GM12878 (cell line): ENCODE data around the gene PCDHGA6. TPM values are rescaled to one million over a fixed set of nuclear protein-coding genes. Genes with fewer than 3 reads are reported as not detected.
"Not testable (repeated sequence)": the region's sequence is repeated elsewhere in the genome, so short reads cannot be mapped to it uniquely, and the experiment has no call there.

Source experiments
- ATAC-seq: fragments of 200-7000 bp; cut with Tn5 transposase; 3 replicates; pipeline ENCODE4 v1.9.1; 2020; ENCODE audit warnings: mild to moderate bottlenecking, moderate library complexity
- BruUV-seq: library from RNA; stranded (reverse); fragments of 400-500 nt; replicated peaks from 2 replicates; lab custom pipeline; 2021; lab: Mats Ljungman, UMichigan
- CTCF ChIA-PET: fragments of 300-600 bp; sonication (Branson Sonifier 250); formaldehyde crosslinking; extraction: SDS; loops from one replicate; lab custom pipeline; 2021; ENCODE audit warnings: inconsistent platforms; lab: Yijun Ruan, JAX
- POLR2A ChIA-PET: fragments of 350-600 bp; formaldehyde crosslinking; extraction: SDS; loops from one replicate; lab custom pipeline; 2021; ENCODE audit warnings: inconsistent platforms; lab: Charles Lee
- RAD21 ChIA-PET: fragments of 300-600 bp; sonication (Branson Sonifier 250); formaldehyde crosslinking; loops from one replicate; lab custom pipeline; 2023; ENCODE audit warnings: antibody characterized with exemption; ENCODE audit not compliant: unreplicated experiment; lab: Charles Lee
- SMC1A ChIA-PET: fragments of 300-600 bp; sonication (Branson Sonifier 250); formaldehyde crosslinking; loops from one replicate; lab custom pipeline; 2023; ENCODE audit not compliant: unreplicated experiment, uncharacterized antibody; lab: Charles Lee
- DNase-seq: peaks from one replicate; pipeline ENCODE4 v3.0.0-alpha.2; 2011; ENCODE audit warnings: low read depth, low spot score
- FAIRE-seq: peaks from 3 replicates; lab custom pipeline; 2011; peaks lifted over from hg19 to GRCh38; lab: Jason Lieb, UNC
- H2AFZ ChIP-seq: 2 replicates; pipeline ENCODE4 v1.6.0; 2011; ENCODE audit warnings: low read depth, low read length, control low read depth; ENCODE audit not compliant: control insufficient read depth
- H3K27ac ChIP-seq: 2 replicates; pipeline ENCODE4 v1.5.1; 2011; ENCODE audit warnings: control low read depth; ENCODE audit not compliant: control insufficient read depth, insufficient read depth
- H3K27me3 ChIP-seq, 2 experiments: replicated peaks in 1 of 2; 2 replicates each; pipeline versions ENCODE4 v1.6.0 to v1.6.1; 2011; ENCODE audit warnings: low read length in 1 of 2; ENCODE audit not compliant: control insufficient read depth in 2 of 2, insufficient read depth in 2 of 2
- H3K36me3 ChIP-seq, 2 experiments: 2 replicates each; pipeline ENCODE4 v1.5.1; 2011; ENCODE audit warnings: low read length in 1 of 2; ENCODE audit not compliant: control insufficient read depth in 2 of 2, insufficient read depth in 2 of 2
- H3K4me1 ChIP-seq: 2 replicates; pipeline ENCODE4 v1.6.1; 2011; ENCODE audit warnings: mild to moderate bottlenecking, low read length, moderate library complexity, mixed read lengths; ENCODE audit not compliant: control insufficient read depth, insufficient read depth
- H3K4me2 ChIP-seq: 2 replicates; pipeline ENCODE4 v1.6.0; 2011; ENCODE audit warnings: control low read depth; ENCODE audit not compliant: control insufficient read depth, insufficient read depth
- H3K4me3 ChIP-seq: fragments of 200-600 bp; sonication (generic); 2 replicates; pipeline ENCODE4 v1.5.1; 2016
- H3K79me2 ChIP-seq: 2 replicates; pipeline ENCODE4 v1.6.0; 2011; ENCODE audit warnings: low read length; ENCODE audit not compliant: control insufficient read depth, insufficient read depth
- H3K9ac ChIP-seq: 2 replicates; pipeline ENCODE4 v1.8.0; 2011; ENCODE audit warnings: low read length, control low read depth, mixed read lengths; ENCODE audit not compliant: control insufficient read depth, insufficient read depth
- H3K9me3 ChIP-seq: replicated peaks from 3 replicates; pipeline ENCODE4 v1.5.1; 2011; ENCODE audit warnings: mild to moderate bottlenecking, low read length; ENCODE audit not compliant: control insufficient read depth, insufficient read depth
- H4K20me1 ChIP-seq: 2 replicates; pipeline ENCODE4 v1.6.0; 2011; ENCODE audit not compliant: control insufficient read depth, insufficient read depth
- WGBS: methylation state at CpG from one replicate; pipeline ENCODE4 v1.1.6; 2016; ENCODE audit warnings: low lambda C conversion rate; ENCODE audit not compliant: insufficient replicate concordance, insufficient coverage; ENCODE audit errors: missing lambda C conversion rate; 5-methylcytosine and 5-hydroxymethylcytosine counted together
- in situ Hi-C: fragments of 300-500 bp; cut with MboI; formaldehyde crosslinking; loops from 9 replicates; pipeline ENCODE4 v1.14.3; 2018; ENCODE audit warnings: mixed read lengths
- intact Hi-C: fragments of 100-400 bp; cut with micrococcal nuclease; formaldehyde crosslinking; loops from one replicate; pipeline ENCODE4 v1.14.2; 2022; ENCODE audit not compliant: unreplicated experiment
- polyA plus RNA-seq, 11 experiments: library from polyadenylated mRNA; depleted of rRNA in 4 of 11; unstranded in 6 of 11; stranded (reverse) in 5 of 11; fragments of >200 nt; fragmentation: Nextera tagmentation in 4 of 11; fragmentation: Illumina TruSeq in 1 of 11; extraction: Ambion mirVana in 4 of 11; extraction: Trizol in 1 of 11; gene quantifications; 1 replicate in 1 of 11; 2 replicates in 10 of 11; pipeline versions ENCODE4 v1.2.1 to v1.2.3, GENCODE V29; 2011 to 2016; ENCODE audit warnings: inconsistent platforms in 2 of 11, missing spikeins in 2 of 11, low read depth in 1 of 11
- total RNA-seq, 4 experiments: library from RNA; depleted of rRNA in 3 of 4; stranded (reverse); fragments of >200 nt in 3 of 4; fragmentation: Illumina TruSeq in 1 of 4; extraction: Trizol in 1 of 4; gene quantifications; 2 replicates each; pipeline versions ENCODE4 v1.2.1 to v1.2.3, GENCODE V29; 2013 to 2021
- TF ChIP-seq, protein P1 (sequence below): fragments of 450-650 bp; IDR thresholded peaks from 2 replicates; pipeline ENCODE4 v1.6.1; 2018; ENCODE audit warnings: mild to moderate bottlenecking, low read depth, moderate library complexity; ENCODE audit not compliant: partially characterized antibody
- TF ChIP-seq, protein P2 (sequence below), 3 experiments: IDR thresholded peaks in 2 of 3; conservative IDR thresholded peaks in 1 of 3; 2 replicates each; pipeline ENCODE4 v1.5.1; 2011; ENCODE audit warnings: low read depth in 3 of 3, low read length in 3 of 3, mild to moderate bottlenecking in 3 of 3, control low read depth in 2 of 3, moderate library complexity in 2 of 3, inconsistent platforms in 1 of 3, mixed read lengths in 1 of 3; ENCODE audit not compliant: control insufficient read depth in 2 of 3, insufficient read depth in 1 of 3; ENCODE audit errors: extremely low read depth in 1 of 3

Gene PCDHGA6
- total and polyA plus RNA-seq, 10 of the 15 experiments (the other 5 are each of a cell fraction or from before 2014, with no cell fraction given): 0.04 to 0.60 (median 0.15) TPM; not detected in 3

DNA sequence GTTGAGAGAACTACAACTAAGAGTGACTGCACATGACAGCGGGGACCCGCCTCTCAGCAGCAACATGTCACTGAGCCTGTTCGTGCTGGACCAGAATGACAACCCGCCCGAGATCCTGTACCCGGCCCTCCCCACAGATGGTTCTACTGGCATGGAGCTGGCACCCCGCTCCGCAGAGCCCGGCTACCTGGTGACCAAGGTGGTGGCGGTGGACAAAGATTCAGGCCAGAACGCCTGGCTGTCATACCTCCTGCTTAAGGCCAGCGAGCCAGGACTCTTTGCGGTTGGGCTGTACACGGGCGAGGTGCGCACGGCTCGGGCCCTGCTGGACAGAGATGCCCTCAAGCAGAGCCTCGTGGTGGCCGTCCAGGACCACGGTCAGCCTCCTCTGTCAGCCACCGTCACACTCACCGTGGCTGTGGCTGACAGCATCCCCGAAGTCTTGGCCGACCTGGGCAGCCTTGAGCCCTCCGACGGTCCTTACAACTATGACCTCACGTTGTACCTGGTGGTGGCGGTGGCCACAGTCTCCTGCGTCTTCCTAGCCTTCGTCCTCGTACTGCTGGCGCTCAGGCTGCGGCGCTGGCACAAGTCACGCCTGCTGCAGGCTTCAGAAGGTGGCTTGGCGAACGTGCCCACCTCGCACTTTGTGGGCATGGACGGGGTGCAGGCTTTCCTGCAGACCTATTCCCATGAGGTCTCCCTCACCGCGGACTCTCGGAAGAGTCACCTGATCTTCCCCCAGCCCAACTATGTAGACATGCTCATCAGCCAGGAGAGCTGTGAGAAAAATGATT is 11.0 kb downstream of the PCDHGA6 start (continued):
- TF ChIP-seq, protein P1, sequence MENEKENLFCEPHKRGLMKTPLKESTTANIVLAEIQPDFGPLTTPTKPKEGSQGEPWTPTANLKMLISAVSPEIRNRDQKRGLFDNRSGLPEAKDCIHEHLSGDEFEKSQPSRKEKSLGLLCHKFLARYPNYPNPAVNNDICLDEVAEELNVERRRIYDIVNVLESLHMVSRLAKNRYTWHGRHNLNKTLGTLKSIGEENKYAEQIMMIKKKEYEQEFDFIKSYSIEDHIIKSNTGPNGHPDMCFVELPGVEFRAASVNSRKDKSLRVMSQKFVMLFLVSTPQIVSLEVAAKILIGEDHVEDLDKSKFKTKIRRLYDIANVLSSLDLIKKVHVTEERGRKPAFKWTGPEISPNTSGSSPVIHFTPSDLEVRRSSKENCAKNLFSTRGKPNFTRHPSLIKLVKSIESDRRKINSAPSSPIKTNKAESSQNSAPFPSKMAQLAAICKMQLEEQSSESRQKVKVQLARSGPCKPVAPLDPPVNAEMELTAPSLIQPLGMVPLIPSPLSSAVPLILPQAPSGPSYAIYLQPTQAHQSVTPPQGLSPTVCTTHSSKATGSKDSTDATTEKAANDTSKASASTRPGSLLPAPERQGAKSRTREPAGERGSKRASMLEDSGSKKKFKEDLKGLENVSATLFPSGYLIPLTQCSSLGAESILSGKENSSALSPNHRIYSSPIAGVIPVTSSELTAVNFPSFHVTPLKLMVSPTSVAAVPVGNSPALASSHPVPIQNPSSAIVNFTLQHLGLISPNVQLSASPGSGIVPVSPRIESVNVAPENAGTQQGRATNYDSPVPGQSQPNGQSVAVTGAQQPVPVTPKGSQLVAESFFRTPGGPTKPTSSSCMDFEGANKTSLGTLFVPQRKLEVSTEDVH: no peak

DNA sequence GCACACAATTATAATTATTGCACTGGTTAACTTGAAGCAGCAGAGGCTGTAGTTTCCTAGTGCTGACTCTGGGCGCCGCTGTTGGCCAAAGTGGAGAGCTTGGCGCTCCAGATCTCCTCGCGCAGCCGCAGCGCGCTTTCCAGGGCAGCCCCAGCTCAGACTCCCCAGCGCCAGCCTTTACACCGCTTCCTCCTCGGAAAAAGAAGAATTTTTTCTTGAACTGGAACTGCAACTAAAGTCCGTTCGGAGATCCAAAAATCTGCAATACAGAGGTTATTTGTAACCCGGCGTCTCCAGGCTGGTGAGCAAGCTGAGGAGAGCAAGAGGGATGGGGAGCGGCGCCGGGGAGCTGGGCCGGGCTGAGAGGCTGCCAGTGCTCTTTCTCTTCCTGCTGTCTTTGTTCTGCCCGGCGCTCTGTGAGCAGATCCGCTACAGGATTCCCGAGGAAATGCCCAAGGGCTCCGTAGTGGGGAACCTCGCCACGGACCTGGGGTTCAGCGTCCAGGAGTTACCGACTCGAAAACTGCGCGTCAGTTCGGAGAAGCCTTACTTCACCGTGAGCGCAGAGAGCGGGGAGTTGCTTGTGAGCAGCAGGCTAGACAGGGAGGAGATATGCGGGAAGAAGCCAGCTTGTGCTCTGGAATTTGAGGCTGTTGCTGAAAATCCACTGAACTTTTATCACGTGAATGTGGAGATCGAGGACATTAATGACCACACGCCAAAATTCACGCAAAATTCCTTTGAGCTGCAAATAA is 14.0 kb downstream of the PCDHGA6 start, which contains the start of gene PCDHGB4:
TSS of gene PCDHGB4 (plus strand) at position 142 of the 755 bp plus-strand sequence. CDS start at position 329, 187 bp downstream.
- H3K4me2 ChIP-seq, H3K27me3 ChIP-seq, in situ Hi-C loops, H3K36me3 ChIP-seq, BruUV-seq, RAD21 ChIA-PET, H3K4me1 ChIP-seq, H4K20me1 ChIP-seq, H3K9ac ChIP-seq, POLR2A ChIA-PET, H3K9me3 ChIP-seq, H2AFZ ChIP-seq, H3K4me3 ChIP-seq, H3K79me2 ChIP-seq, DNase-seq, H3K27ac ChIP-seq, intact Hi-C loops: not testable (repeated sequence)
- 2% methylated on average over 18 of the region's 40 CpGs for WGBS
- TF ChIP-seq, protein P2, sequence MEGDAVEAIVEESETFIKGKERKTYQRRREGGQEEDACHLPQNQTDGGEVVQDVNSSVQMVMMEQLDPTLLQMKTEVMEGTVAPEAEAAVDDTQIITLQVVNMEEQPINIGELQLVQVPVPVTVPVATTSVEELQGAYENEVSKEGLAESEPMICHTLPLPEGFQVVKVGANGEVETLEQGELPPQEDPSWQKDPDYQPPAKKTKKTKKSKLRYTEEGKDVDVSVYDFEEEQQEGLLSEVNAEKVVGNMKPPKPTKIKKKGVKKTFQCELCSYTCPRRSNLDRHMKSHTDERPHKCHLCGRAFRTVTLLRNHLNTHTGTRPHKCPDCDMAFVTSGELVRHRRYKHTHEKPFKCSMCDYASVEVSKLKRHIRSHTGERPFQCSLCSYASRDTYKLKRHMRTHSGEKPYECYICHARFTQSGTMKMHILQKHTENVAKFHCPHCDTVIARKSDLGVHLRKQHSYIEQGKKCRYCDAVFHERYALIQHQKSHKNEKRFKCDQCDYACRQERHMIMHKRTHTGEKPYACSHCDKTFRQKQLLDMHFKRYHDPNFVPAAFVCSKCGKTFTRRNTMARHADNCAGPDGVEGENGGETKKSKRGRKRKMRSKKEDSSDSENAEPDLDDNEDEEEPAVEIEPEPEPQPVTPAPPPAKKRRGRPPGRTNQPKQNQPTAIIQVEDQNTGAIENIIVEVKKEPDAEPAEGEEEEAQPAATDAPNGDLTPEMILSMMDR (IDR thresholded peaks at IDR 0.05 in 2 of 3, conservative IDR thresholded peaks at IDR 0.05 in 1 of 3; ENCODE audit: control insufficient read depth in 2 of 3, extremely low read depth in 1 of 3, insufficient read depth in 1 of 3, low read depth in 3 of 3, low read length in 3 of 3): peak; percentile 35 to 40 (median 39); a peak in 5 of 6 replicates
- CTCF ChIA-PET: interaction anchor here (1.2 to 1.7 kb wide), 3 partner anchors 13 to 176 kb away, joined by 3 to 6 read pairs (median 4); partner anchors contain the start of gene PCDHGA10
- ATAC-seq (peak; percentile 77), FAIRE-seq (peak; percentile 23)
- SMC1A ChIA-PET: interaction anchor here (1.4 kb wide), 1 partner anchor 176 kb away, joined by 6 read pairs; no protein-coding TSS in a partner anchor
